ENCODE results near the gene PHF14.
"Not testable (repeated sequence)": the region's sequence is repeated elsewhere in the genome, so short reads cannot be mapped to it uniquely, and the experiment has no call there.

PHF14 gene

GRCh38 chr7:10990748-10991147, 17.1 kb downstream of the PHF14 start:
- DNase-seq (ENCODE audit: low spot score): not testable (repeated sequence)

DNA sequence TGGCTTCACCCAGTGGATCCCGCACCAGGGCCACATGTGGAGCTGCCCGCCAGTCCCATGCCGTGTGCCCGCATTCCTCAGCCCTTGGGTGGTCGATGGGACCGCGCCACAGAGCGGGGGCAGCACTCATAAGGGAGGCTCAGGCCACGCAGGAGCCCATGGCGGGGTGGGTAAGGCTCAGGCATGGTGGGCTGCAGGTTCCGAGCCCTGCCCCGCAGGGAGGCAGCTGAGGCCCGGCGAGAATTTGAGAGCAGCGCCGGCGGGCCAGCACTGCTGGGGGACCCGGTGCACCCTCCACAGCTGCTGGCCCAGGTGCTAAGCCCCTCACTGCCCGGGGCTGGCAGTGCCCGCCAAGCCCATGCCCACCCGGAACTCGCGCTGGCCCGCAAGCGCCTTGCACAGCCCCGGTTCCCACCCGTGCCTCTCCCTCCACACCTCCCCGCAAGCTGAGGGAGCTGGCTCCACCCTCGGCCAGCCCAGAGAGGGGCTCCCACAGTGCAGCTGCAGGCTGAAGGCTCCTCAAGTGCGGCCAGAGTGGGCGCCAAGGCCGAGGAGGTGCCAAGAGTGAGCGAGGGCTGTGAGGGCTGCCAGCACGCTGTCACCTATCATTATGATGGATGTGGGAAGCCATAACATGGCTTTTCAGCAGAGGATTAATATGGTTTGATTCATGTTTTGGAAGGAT, 22.0 kb downstream of the PHF14 start:
- DNase-seq (ENCODE audit: low spot score): not testable (repeated sequence)

DNA sequence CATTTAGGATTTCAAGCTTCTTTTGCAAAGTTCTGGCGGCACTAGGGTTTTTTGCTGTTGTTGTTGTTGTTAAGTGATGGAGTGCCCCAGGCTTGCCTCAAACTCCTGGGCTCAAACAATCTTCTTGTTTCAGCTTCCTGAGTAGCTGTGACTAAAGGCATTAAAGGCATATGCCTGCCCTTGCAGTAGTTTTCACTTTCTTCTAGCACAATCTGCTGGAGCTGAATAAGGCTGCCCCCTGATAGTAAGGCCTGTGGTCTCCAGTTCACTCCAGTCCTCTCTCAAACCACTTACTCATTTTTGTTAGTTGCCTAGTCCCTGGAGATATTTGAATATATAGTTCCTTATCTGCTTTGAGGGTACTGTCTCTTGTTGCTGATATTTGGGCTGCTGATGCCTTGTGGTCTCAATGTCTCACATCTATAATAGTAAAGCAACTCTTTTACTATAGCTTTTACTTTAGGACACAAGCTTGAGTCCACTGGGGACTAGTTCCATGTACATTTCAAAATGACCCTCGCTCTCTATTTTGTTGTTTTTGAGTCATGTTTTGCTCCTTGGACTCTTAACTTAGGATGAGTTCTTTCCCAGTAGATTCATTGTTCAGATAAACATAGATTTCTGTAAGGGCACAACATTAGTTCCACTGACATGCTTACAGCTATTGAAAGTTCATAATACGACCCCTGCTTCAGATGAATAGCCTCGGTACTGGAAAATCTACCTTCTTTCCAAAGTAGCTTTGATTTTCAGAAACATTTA, 25.5 kb downstream of the PHF14 start:
- DNase-seq (ENCODE audit: low spot score): no peak

DNA sequence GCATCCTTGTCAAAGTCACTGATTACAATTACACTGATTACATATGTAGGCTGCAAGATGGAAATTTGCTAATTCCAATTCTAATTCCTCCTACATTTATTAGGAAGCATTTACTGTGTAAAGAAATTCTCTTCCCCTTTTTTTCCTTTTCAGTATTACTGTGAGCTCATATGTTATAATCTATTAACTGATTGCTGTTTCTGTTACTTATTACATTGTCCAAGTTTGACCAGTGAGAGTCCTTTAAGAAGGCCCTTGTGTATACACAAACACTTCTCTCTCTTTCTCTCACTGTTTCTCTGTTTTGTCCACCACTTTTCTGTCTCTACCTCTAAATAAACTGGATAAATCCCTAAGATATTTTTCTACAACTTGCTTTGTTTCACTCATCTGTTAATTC, 31.5 kb downstream of the PHF14 start:
- DNase-seq (ENCODE audit: low spot score): no peak

- DNase-seq (ENCODE audit: low spot score): no peak
Observed at GRCh38 chr7:11006291-11006690, 32.6 kb downstream of the PHF14 start.

GRCh38 chr7:11009631-11010030, 36.0 kb downstream of the PHF14 start:
- no peak for DNase-seq (ENCODE audit: low spot score)

- no peak for DNase-seq (ENCODE audit: low spot score)
Observed at GRCh38 chr7:11021468-11021867, 47.8 kb downstream of the PHF14 start.

- no peak for DNase-seq (ENCODE audit: low spot score)
Observed at GRCh38 chr7:11026452-11027359, 53.0 kb downstream of the PHF14 start.

- no peak for DNase-seq (ENCODE audit: low spot score)
Observed at GRCh38 chr7:11035661-11036060, 62.0 kb downstream of the PHF14 start.

GRCh38 chr7:11039974-11040373, 66.3 kb downstream of the PHF14 start:
- DNase-seq (ENCODE audit: low spot score): no peak

GRCh38 chr7:11054033-11054432, 80.4 kb downstream of the PHF14 start:
- DNase-seq (ENCODE audit: low spot score): no peak

DNA sequence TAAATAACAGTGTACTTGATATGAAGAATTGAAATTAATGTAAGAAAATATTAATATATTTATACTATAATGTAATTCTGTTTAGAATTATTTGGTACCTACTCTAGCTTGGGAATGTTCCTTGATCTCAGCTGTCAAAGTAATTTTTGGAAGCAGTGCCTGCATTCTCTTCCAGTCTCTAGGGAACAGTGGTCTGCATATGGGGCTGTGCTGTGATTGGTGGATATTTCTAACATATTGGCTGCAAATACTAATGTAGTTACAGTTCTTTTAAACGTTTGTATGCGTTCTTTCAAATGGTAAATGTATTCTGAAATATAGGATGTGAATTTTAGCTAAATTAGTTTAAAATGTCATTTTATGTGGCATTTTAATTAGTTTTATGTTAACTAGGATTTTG, 87.2 kb downstream of the PHF14 start:
- no peak for DNase-seq (ENCODE audit: low spot score)

- DNase-seq (ENCODE audit: low spot score): no peak
Observed at GRCh38 chr7:11062110-11062509, 88.4 kb downstream of the PHF14 start.

DNA sequence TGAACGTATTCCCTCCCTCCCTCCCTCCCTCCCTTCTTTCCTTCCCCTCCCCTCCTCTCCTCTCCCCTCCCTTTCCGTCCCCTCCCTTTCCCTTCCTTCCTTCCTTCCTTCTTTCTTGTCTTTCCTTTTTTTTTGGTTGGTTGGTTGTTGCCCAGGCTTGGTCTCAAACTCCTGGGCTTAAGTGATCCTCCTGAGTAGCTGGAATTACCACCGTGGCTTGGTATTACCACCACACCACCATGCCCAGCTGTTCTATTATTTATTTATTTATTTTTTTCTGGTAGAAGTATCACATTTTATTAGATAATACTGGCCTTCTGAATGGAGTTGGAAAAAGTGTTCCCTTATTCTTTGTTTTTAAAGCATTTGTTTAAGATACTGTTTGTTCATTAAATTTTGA, 95.9 kb downstream of the PHF14 start:
- no peak for DNase-seq (ENCODE audit: low spot score)

DNA sequence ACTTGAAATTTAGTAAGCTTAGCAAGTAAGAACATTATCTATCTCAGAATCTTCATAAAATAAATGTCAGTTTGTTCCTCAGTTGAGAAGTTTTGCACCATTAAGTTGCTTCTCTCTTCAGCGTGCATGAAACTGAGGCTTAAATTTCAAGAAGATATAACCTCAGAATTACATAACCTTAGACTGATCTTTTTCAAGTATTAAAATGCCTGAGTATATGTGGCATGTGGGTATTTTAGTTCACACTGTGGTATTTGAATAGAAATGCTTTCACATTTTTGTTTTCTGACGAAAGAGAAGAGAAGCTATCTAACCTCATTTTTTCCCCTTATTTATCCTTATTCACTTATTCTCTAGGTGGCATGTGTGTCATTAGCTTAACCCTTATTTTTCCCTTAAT, 104.1 kb downstream of the PHF14 start:
- no peak for DNase-seq (ENCODE audit: low spot score)

- DNase-seq (ENCODE audit: low spot score): no peak
Observed at GRCh38 chr7:11078247-11078834, 104.7 kb downstream of the PHF14 start.

GRCh38 chr7:11079907-11080306, 106.2 kb downstream of the PHF14 start:
- no peak for DNase-seq (ENCODE audit: low spot score)

DNA sequence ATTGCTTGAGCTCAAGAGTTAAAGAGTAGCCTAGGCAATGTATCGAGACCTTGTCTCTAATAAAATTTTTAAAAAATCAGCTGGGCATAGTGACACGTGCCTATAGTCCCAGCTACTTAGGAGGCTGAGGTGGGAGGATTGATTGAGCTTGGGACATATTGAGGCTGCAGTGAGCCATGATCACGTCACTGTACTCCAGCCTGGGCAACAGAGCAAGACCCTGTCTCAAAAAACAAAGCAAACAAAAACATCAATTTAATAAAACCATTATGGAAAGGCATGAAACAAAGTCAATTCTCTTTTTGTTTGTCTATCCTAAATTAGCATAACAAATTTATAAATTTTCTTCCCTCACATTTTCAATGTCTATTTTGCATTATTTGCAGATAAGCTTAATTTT, 108.4 kb downstream of the PHF14 start:
- DNase-seq (ENCODE audit: low spot score): no peak

DNA sequence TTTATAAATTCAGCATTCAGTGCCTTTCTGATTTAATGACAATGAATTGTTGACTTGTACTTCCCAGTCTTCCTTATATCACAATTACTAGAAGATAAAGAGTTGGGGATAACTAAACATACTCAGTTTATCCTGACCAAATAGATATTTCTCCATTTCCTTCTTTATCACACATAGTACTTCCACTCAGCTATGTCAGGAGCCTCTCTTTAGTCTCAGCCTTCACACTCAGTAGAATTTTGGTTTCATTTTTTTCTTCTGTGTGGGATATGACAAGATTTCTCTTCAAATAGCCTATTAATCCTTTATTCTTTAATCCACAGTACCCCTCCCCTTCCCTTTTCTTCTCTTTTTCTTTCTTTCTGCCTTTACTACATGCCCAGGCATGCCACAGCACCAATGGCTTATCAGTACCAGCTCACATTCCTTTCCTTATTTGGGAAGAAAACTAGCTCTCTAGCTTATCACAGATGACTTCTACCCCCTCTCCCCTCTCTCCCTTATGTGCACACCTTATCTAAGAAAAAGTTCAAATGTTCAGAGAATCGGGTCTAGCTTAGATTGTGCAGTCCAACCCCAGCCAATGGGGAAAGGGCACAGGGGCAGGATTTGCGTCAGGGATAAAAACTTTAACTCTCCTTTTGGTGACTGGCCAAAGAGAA, 109.0 kb downstream of the PHF14 start:
- DNase-seq (ENCODE audit: low spot score): no peak

GRCh38 chr7:11083214-11083568, 109.5 kb downstream of the PHF14 start:
- no peak for DNase-seq (ENCODE audit: low spot score)

GRCh38 chr7:11104578-11104977, 130.9 kb downstream of the PHF14 start:
- no peak for DNase-seq (ENCODE audit: low spot score)

DNA sequence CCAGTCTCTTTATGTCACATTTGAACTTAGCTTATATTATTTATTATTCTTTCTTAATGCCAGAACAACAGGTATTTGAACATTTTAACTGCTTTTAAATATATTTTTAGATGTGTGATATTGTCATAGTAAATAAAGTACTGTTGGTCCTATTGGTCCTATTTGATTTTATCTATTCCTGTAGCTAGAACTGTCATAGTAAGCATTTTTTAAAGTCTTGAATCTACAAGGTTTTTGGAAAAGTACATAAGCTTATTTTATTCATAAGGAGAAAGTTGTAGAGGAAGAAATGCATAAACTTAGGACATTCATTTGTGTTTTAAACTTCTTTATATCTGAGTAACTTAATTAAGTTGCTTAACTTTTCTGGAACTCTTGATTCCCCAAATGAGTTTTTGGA, 136.0 kb downstream of the PHF14 start:
- no peak for DNase-seq (ENCODE audit: low spot score)
